ENCODE results near the gene RASD1.

Gene RASD1

GRCh38 chr17:17510456-17511292, 14.5 kb upstream of the RASD1 start:
- intact Hi-C loops (cut with micrococcal nuclease) = no loop called here
- Mint-ChIP-seq H3K4me1 (ENCODE audit: low read depth) (peaks cover 17% of the 10 kb centered on the region), H3K9me3 (no peaks in the 10 kb centered on the region), H3K36me3 (ENCODE audit: low read depth) (no peaks in the 10 kb centered on the region), H3K27ac (peak overlapping the region; percentile 61), H3K4me3 (no peak overlapping the region), H3K27me3 (no peaks in the 10 kb centered on the region)

- no peak overlapping the region for H3K27ac Mint-ChIP-seq
- no peaks in the 10 kb centered on the region for H3K9me3 Mint-ChIP-seq
- H3K4me1 Mint-ChIP-seq (ENCODE audit: low read depth) = peaks cover 17% of the 10 kb centered on the region
- no peaks in the 10 kb centered on the region for H3K36me3 Mint-ChIP-seq (ENCODE audit: low read depth)
- H3K27me3 Mint-ChIP-seq = no peaks in the 10 kb centered on the region
- intact Hi-C loops (cut with micrococcal nuclease) = no loop called here
- no peak overlapping the region for H3K4me3 Mint-ChIP-seq
These were observed 13.6 kb upstream of the RASD1 start for GRCh38 chr17:17509601-17510425.

DNA sequence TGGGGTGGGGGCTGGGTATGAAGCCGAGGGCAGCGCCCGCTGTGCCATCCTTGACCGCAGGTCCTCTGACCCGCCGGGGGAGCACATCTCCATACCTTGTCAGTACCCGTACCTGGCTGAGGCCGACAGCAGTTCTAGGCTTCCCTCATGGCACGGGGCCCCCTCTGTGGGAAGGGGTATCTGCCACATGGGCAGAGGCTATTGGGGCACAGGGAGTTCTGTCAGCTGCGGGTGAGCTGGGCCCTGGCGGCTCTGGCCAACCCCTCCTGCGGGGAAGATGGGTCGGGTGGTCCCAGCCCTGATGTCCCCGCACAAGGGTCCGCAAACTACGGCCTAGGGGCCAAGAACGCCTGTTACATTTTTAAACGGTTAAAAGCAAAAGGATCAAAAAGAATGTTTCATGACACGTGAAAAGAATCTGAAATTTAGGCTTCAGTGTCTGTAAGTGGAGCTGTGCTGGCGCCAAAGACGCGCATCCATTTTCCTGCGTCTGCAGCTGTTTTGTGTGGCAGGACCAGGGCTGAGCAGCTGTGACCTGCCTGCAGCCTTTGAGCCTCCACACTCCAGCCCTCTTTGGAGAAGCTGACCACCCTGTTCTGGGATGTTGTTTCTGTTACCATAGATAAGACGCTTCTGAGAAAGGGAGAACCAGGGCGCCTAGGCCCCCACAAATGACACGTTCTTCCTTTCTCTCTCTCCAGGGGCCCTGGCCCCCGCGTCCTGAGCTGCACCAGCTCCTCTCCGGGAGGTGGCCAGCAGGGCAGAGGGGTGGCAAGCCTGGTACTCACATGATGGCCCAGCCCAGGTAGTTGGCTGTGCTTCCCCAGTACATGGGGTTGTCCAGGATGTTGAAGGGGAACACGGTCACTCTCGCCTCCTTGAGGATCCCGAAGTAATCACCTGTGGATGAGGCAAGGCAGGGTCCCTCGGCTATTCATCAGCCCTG, 12.7 kb upstream of the RASD1 start:
- H3K4me1 Mint-ChIP-seq (ENCODE audit: low read depth) = peaks cover 17% of the 10 kb centered on the region
- H3K36me3 Mint-ChIP-seq (ENCODE audit: low read depth) = no peaks in the 10 kb centered on the region
- no peak overlapping the region for H3K4me3 Mint-ChIP-seq
- intact Hi-C loops (cut with micrococcal nuclease) = no loop called here
- no peaks in the 10 kb centered on the region for H3K27me3 Mint-ChIP-seq
- no peaks in the 10 kb centered on the region for H3K9me3 Mint-ChIP-seq
- H3K27ac Mint-ChIP-seq = no peak overlapping the region

GRCh38 chr17:17508019-17508535, 11.9 kb upstream of the RASD1 start:
- intact Hi-C loops (cut with micrococcal nuclease) = no loop called here
- Mint-ChIP-seq H3K27ac (no peak overlapping the region), H3K36me3 (ENCODE audit: low read depth) (no peaks in the 10 kb centered on the region), H3K4me1 (ENCODE audit: low read depth) (peaks cover 17% of the 10 kb centered on the region), H3K9me3 (no peaks in the 10 kb centered on the region), H3K27me3 (no peaks in the 10 kb centered on the region), H3K4me3 (no peak overlapping the region)

DNA sequence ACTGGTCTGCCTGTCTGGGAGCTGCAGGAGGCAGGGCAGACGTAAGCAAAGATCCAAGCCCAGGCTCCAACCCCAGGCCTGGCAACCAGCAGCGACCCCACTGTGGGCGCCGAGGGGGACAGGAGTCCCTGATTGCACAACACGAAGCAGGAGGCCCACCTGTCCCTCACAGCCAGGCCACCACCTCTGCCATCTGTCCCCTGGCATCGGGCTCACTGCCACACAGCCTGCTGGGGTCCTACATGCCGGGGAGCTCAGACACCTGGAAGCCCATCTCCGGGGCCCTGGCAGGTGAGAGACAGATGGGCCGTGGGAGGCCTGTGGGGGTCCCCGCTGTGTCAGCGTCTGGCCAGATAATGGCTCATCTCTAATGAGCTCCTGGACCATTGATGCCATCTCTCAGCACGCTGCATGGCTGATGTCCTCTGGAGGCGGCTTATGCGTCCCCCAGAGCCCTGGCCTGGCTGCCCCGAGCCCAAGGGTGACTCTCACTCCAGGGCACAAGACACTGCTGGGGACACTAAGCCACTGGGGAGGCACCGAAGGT, 11.3 kb upstream of the RASD1 start:
- Mint-ChIP-seq H3K9me3 (no peaks in the 10 kb centered on the region), H3K27ac (no peak overlapping the region), H3K4me3 (no peak overlapping the region), H3K27me3 (no peaks in the 10 kb centered on the region), H3K36me3 (ENCODE audit: low read depth) (no peaks in the 10 kb centered on the region), H3K4me1 (ENCODE audit: low read depth) (peaks cover 17% of the 10 kb centered on the region)
- intact Hi-C loops (cut with micrococcal nuclease) = no loop called here

DNA sequence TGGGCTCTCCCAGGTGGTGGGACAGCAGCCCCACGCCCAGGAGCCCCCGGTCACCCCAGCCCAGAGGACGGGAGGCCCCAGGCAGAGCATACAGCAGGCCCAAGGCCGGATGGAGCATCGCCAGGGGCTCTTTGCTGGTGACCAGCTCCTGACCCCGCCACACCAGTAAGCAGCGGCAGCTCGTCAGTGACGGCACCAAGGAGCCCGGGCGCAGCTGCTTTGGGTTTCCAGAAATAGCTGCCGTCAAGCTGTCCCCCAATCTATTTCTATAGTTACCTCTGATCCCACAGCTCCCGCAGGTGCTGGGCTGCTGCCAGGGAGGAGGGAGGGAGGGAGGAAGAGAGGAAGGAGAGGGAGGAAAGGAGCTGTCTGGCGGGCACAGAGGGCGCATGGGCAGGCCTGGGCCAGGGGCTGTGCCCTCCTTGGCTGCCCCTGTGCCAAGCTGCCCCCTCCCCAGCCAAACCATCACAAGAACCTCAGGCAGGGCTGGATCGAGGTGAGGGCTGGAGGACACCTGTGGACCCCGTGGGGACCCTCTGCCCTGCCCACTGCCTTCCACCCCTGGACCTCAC, 10.8 kb upstream of the RASD1 start:
- Mint-ChIP-seq H3K27me3 (no peaks in the 10 kb centered on the region), H3K9me3 (no peaks in the 10 kb centered on the region), H3K36me3 (ENCODE audit: low read depth) (no peaks in the 10 kb centered on the region), H3K4me1 (ENCODE audit: low read depth) (peaks cover 17% of the 10 kb centered on the region), H3K4me3 (no peak overlapping the region), H3K27ac (no peak overlapping the region)
- intact Hi-C loops (cut with micrococcal nuclease) = no loop called here

- H3K27me3 Mint-ChIP-seq = no peaks in the 10 kb centered on the region
- no peak overlapping the region for H3K4me3 Mint-ChIP-seq
- no peak overlapping the region for H3K27ac Mint-ChIP-seq
- peaks cover 17% of the 10 kb centered on the region for H3K4me1 Mint-ChIP-seq (ENCODE audit: low read depth)
- no peaks in the 10 kb centered on the region for H3K36me3 Mint-ChIP-seq (ENCODE audit: low read depth)
- intact Hi-C loops (cut with micrococcal nuclease) = no loop called here
- H3K9me3 Mint-ChIP-seq = no peaks in the 10 kb centered on the region
These were observed 10.1 kb upstream of the RASD1 start for GRCh38 chr17:17506181-17506741.

DNA sequence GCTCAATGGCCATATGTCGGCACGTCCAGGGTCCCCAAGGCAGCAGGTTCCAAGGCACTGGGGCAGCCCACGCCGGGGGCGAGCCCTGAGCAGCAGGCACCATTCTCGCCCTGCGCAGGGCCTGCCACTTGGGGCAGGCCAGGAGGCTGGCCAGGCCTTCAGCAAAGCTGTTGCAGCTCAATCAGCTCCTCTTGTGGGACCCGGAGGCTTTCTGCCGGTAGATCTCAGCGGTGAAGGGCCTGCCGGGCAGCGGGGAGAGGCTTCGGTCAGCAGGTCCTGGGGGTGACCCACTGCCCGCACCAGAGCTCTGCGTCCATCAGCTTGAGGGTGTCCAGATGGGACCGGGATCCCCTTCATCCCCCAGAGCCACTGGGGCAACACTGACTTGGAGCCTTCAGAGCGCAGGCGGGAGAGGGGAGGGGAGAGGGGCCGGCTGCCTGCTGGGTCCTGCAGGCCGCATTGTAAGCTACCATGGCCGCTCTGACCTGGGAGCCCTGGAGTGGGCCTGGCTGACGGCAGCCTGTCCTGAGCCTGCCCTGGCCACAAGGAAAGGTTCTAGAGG, 9.5 kb upstream of the RASD1 start:
- peaks cover 11% of the 10 kb centered on the region for H3K4me1 Mint-ChIP-seq (ENCODE audit: low read depth)
- intact Hi-C loops (cut with micrococcal nuclease) = no loop called here
- no peaks in the 10 kb centered on the region for H3K36me3 Mint-ChIP-seq (ENCODE audit: low read depth)
- peaks cover 2% of the 10 kb centered on the region for H3K27me3 Mint-ChIP-seq
- H3K9me3 Mint-ChIP-seq = no peaks in the 10 kb centered on the region
- H3K27ac Mint-ChIP-seq = no peak overlapping the region
- H3K4me3 Mint-ChIP-seq = no peak overlapping the region

- H3K9me3 Mint-ChIP-seq = no peaks in the 10 kb centered on the region
- H3K27ac Mint-ChIP-seq = no peak overlapping the region
- intact Hi-C loops (cut with micrococcal nuclease) = no loop called here
- H3K4me3 Mint-ChIP-seq = no peak overlapping the region
- H3K4me1 Mint-ChIP-seq (ENCODE audit: low read depth) = peaks cover 6% of the 10 kb centered on the region
- H3K27me3 Mint-ChIP-seq = peaks cover 2% of the 10 kb centered on the region
- H3K36me3 Mint-ChIP-seq (ENCODE audit: low read depth) = no peaks in the 10 kb centered on the region
These were observed 9.0 kb upstream of the RASD1 start for GRCh38 chr17:17505151-17505550.

- Mint-ChIP-seq H3K4me3 (no peak overlapping the region), H3K4me1 (ENCODE audit: low read depth) (no peaks in the 10 kb centered on the region), H3K36me3 (ENCODE audit: low read depth) (no peaks in the 10 kb centered on the region), H3K27me3 (peaks cover 5% of the 10 kb centered on the region), H3K27ac (no peak overlapping the region), H3K9me3 (no peaks in the 10 kb centered on the region)
- intact Hi-C loops (cut with micrococcal nuclease) = no loop called here
These were observed 8.3 kb upstream of the RASD1 start for GRCh38 chr17:17504341-17505140.

GRCh38 chr17:17503566-17504130, 7.5 kb upstream of the RASD1 start:
- no peaks in the 10 kb centered on the region for H3K9me3 Mint-ChIP-seq

More at GRCh38 chr17:17503566-17504130, 7.5 kb upstream of the RASD1 start:
- Mint-ChIP-seq H3K4me1 (ENCODE audit: low read depth) (no peaks in the 10 kb centered on the region), H3K36me3 (ENCODE audit: low read depth) (no peaks in the 10 kb centered on the region), H3K27ac (no peak overlapping the region), H3K4me3 (no peak overlapping the region), H3K27me3 (peaks cover 9% of the 10 kb centered on the region)
- intact Hi-C loops (cut with micrococcal nuclease) = no loop called here
